AG10803 (cell line): ENCODE results near the gene KRTAP12-3.
"Not testable (repeated sequence)": the region's sequence is repeated elsewhere in the genome, so short reads cannot be mapped to it uniquely, and the experiment has no call there.

Source experiments
- DNase-seq: peaks from one replicate; pipeline ENCODE4 v3.0.0; 2010; ENCODE audit warnings: low read depth
- H3K4me3 ChIP-seq: 2 replicates; pipeline ENCODE4 v1.5.1; 2011; ENCODE audit warnings: mild to moderate bottlenecking, low read length, control low read depth
- TF ChIP-seq, protein P1 (sequence below): conservative IDR thresholded peaks from 2 replicates; pipeline ENCODE4 v1.5.1; 2011; ENCODE audit warnings: mild to moderate bottlenecking, low read length, control low read depth, inconsistent platforms

Gene KRTAP12-3

GRCh38 chr21:44639331-44639655 is 18.4 kb upstream of the KRTAP12-3 start:
- no peak for DNase-seq
- TF ChIP-seq, protein P1, sequence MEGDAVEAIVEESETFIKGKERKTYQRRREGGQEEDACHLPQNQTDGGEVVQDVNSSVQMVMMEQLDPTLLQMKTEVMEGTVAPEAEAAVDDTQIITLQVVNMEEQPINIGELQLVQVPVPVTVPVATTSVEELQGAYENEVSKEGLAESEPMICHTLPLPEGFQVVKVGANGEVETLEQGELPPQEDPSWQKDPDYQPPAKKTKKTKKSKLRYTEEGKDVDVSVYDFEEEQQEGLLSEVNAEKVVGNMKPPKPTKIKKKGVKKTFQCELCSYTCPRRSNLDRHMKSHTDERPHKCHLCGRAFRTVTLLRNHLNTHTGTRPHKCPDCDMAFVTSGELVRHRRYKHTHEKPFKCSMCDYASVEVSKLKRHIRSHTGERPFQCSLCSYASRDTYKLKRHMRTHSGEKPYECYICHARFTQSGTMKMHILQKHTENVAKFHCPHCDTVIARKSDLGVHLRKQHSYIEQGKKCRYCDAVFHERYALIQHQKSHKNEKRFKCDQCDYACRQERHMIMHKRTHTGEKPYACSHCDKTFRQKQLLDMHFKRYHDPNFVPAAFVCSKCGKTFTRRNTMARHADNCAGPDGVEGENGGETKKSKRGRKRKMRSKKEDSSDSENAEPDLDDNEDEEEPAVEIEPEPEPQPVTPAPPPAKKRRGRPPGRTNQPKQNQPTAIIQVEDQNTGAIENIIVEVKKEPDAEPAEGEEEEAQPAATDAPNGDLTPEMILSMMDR, result no peak
- no peak overlapping the region for H3K4me3 ChIP-seq

DNA sequence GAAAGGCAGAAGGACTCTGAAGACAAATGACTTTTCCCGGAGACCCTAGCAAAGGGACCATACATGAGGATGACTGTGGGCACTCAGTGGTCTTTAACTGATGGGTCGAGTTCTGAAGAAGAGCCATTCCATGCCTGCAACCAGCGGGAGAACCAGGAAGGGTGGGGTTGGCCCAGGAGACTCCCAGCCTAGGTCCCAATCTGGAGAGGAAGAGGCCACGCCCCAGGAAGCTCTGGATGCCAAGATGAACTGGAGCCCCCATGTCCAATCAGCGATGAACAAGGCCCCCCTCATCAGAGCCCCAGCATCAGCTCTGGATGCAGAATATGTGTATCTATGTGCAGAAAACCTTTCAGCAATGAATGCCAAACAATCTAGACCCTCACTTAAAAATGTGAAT is 17.0 kb upstream of the KRTAP12-3 start:
- H3K4me3 ChIP-seq, result no peak overlapping the region
- TF ChIP-seq, protein P1, result no peak
- no peak for DNase-seq

GRCh38 chr21:44643741-44644310 is 13.9 kb upstream of the KRTAP12-3 start:
- TF ChIP-seq, protein P1, result no peak
- DNase-seq, result no peak

GRCh38 chr21:44644878-44645277 is 12.9 kb upstream of the KRTAP12-3 start:
- DNase-seq, result no peak
- H3K4me3 ChIP-seq, result no peak overlapping the region
- TF ChIP-seq, protein P1, result no peak

More at GRCh38 chr21:44643741-44644310, 13.9 kb upstream of the KRTAP12-3 start:
- no peak overlapping the region for H3K4me3 ChIP-seq

DNA sequence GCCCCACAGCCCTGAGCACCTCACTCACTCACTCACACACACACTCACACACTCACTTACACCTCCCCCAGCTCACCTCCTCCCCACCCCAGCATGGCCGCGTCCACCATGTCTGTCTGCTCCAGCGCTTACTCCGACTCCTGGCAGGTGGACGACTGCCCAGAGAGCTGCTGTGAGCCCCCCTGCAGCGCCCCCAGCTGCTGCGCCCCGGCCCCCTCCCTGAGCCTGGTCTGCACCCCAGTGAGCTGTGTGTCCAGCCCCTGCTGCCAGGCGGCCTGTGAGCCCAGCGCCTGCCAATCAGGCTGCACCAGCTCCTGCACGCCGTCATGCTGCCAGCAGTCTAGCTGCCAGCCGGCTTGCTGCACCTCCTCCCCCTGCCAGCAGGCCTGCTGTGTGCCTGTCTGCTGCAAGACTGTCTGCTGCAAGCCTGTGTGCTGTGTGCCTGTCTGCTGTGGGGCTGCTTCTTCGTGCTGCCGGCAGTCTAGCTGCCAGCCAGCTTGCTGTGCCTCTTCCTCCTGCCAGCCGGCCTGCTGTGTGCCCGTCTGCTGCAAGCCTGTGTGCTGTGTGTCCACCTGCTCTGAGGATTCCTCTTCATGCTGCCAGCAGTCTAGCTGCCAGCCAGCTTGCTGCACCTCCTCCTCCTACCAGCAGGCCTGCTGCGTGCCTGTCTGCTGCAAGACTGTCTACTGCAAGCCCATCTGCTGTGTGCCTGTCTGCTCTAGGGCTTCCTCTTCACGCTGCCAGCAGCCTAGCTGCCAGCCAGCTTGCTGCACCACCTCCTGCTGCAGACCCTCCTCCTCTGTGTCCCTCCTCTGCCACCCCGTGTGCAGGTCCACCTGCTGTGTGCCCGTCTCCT is 11.1 kb upstream of the KRTAP12-3 start, which contains the start of gene KRTAP10-11:
Gene KRTAP10-11, plus strand, starts transcription at position 49 of the 856 bp plus-strand sequence. Its CDS starts 45 bp downstream, at position 94.
- DNase-seq, H3K4me3 ChIP-seq: not testable (repeated sequence)

- no peak overlapping the region for H3K4me3 ChIP-seq
- TF ChIP-seq, protein P1, result no peak
- DNase-seq, result no peak
Measured at GRCh38 chr21:44647222-44647552, 10.5 kb upstream of the KRTAP12-3 start.

DNA sequence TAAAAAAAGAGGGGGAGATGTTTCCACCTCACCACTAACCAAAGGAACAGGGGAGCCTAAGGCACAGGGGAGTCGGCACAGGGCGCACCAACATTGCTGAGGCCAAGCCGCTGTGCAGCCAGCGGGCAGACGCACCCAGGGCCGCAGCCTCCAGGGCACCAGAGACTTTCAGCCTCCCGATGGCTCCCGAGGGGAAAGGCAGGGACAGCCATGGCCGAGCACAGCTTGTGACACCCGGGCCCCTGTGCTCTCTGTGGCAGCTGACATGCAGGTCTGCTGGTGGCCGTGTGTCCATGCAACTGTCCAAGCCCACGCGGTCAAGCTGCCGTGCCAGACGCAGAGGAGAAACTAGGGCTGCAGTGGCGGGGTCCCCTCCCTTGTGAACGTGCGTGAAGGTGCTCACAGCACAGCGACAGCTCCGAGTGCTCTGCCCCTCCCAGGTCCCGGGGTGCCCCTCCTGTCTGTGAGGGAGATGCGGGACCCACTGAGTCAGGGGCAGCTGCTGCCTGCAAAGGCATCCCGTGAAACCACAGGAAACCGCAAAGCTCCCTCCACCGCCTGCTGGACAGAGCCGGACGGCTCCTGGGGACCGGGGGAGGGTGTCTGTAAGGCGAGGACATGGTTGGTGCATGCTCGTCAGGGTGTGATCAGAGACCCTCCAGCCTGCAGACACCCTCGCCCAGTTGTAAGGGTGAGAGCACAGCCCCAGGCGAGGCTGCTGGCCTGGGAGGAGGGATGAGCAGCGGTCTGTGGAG is 9.0 kb upstream of the KRTAP12-3 start:
- TF ChIP-seq, protein P1, result no peak
- no peak for DNase-seq
- no peak overlapping the region for H3K4me3 ChIP-seq
